ENCODE data around the gene COL24A1.

GRCh38 chr1:85748120-85748519 is 408.5 kb downstream of the COL24A1 start:
- TF ChIP-seq CTCF (IDR thresholded peaks at IDR 0.05) (no peak), EZH2 (IDR thresholded peaks at IDR 0.05; ENCODE audit: borderline replicate concordance, insufficient read depth, low read depth, low read length, poor library complexity, severe bottlenecking) (no peak)
